PFSK-1 (cell line): ENCODE data around the gene C1QTNF4.

Experiments used
- POLR2AphosphoS5 ChIP-seq: IDR thresholded peaks from 2 replicates; pipeline ENCODE4 v1.6.1; 2012; ENCODE audit warnings: low read depth, mild to moderate bottlenecking, control low read depth, low read length, moderate library complexity
- REST ChIP-seq, 2 experiments: IDR thresholded peaks; 2 replicates each; pipeline versions ENCODE4 v1.6.1 to v1.8.0; 2011 to 2012; ENCODE audit warnings: low read depth in 2 of 2, low read length in 2 of 2, control low read depth in 1 of 2, inconsistent platforms in 1 of 2, mild to moderate bottlenecking in 1 of 2, moderate library complexity in 1 of 2; ENCODE audit not compliant: insufficient read depth in 1 of 2
- TAF1 ChIP-seq: IDR thresholded peaks from 2 replicates; pipeline ENCODE4 v1.6.1; 2012; ENCODE audit warnings: low read length, control low read depth, borderline replicate concordance; ENCODE audit not compliant: insufficient read depth

- TF ChIP-seq POLR2AphosphoS5 (no peak), TAF1 (no peak), REST (IDR thresholded peaks at IDR 0.05; ENCODE audit: insufficient read depth in 1 of 2, low read depth in 2 of 2, low read length in 2 of 2) (no peak)
Measured at GRCh38 chr11:47550288-47551047, 43.7 kb downstream of the C1QTNF4 start.
